RKO (cell line): ENCODE measurements around the gene MED22.

Source experiments
- DNase-seq: peaks from one replicate; pipeline ENCODE4 v3.0.0-alpha.2; 2016; ENCODE audit warnings: low spot score

The MED22 gene

DNA sequence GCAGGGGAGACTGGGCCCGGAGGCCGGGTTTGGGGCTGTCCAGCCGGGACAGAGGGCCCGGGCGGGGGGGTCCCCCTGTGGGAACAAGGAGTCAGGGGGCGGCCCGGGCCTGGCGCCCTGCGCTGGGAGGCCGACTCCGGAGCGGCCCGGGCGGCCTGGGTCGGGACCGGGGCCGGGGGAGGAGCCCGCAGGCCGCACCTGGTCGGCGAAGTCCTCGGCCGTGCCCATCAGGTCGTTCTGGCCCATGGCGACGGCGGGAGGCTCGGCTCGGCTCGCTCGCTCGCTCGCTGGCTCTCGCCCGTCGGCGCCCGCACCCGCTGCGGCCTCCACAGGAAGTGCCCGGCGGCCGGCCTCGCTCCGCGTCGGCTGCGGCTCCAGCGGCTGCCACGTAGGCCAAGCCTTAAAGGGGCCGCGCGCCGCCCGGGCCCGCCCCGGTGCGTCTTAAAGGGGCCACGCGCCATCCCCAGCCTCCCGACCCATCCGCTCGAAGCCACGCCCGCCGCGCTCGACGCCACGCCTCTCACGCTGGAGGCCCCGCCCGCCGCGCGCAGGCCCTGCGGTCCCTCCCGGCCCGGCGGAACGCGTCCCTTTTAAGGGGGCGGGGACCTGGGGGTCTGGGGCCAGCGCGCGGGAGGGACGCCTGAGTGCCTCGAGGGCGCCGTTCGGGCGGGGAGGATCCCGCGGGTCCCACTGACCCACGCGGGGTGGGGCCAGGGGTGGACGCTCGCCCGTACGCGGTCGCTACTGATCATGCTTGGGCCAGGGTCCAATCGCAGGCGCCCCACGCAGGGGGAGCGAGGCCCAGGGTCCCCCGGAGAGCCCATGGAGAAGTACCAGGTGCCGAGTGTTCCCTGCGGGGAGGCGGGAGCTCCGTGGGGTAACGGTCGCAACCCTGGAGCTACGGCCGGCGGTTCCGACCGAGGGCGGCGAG lies 28.1 kb upstream of the MED22 start, which contains the start of the genes STKLD1 and SURF4:
Gene STKLD1, plus strand, starts transcription at position 643 of the 931 bp plus-strand sequence. Its CDS starts 108 bp downstream, at position 751.
Gene SURF4, minus strand, starts transcription at position 337 of the 931 bp plus-strand sequence. Its CDS starts 91 bp downstream, at position 246.
- peak; percentile 98 for DNase-seq

DNA sequence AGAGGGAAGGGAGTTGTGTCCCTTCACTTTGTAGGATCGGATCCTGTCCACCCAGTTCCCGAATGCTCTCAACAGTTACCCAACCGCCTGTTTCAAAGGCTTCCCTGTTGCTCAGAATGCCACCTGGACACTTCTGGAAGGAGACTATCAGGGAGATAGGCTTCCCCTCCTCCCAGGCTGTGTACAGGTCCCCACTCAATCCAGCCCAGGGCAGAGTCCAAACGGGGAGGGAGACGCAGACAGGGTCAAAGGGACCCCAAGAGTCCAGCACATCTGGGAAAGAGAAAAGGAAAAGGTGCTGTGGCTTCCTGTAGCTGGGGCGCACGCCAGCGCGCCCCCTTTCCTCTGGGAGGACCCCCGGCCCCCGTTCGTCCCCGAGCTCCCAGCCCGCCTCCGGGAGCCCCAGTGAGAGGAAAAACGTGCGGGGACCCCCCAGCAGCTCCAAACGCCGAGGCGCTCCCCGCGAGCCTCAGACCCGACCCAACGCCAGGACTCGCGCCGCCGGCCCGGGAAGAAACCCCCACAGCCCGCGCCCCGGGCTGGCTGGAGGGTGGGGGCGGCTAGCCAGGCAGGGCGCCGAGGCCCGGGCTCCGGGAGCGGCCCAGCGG lies 27.3 kb upstream of the MED22 start:
- peak; percentile 82 for DNase-seq

DNA sequence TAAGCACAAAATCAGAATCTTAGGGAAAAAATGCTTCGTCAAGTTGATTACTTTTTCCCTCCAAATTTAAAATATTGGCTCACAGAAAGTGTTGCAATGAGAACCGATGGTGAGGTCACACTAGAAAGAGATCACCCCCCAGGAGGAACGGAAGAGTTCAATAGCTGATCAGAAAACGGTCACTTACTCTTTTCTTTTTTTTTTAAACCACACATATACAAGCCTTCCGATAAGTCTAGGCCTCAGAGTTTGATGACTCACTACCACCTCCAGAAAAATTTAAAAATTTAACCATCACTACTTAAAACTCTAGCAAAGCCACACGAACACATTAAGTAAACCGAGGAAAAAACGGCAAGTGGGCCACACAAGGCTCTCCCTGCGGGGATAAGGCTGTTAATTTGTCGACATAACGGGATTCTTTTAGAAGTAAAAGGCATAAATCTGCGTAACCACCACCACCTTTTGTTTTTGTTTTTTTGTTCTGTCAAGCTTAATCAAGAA lies 26.7 kb upstream of the MED22 start:
- DNase-seq = peak; percentile 81

DNA sequence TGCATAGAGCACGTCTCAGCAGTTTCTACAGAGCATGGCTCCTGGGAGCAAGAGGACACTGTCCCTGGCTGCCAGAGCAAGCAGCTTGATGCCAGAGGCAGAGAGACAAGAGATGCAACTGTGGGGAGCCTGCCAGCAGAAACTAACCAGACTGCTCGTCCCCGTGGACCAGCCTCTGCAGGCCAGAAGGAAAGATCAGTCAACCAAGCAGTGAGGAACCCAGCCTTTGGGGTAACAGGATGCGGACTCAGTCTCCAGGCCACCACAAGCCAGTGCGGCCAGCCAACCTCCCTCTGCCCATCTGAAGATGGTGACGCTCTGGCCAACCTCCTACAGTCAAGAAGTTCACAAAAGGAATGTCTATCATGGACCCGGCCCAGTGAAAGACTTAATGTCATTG lies 24.2 kb upstream of the MED22 start:
- no peak for DNase-seq

DNA sequence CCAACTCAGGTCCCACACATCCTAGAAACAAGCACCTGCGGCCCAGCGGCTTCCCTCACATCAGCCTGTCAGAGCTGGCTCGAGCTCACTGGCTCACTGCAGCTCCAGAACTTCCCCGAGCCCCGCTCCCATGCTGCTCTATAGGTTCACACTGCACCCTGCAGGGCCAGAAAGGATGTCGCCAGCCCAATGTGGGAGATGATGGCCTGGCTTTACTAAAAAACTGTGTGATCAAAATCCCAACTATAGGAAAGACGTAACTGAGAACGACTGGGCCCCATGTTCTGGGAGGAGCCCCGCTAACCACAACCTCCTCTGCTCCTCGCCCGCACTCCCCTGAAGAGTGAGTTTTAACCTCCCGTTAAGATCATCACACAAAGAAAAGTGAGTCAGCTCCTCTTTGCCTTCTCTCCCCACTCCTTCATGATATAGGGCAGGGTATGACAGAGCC lies 23.4 kb upstream of the MED22 start:
- no peak for DNase-seq

DNA sequence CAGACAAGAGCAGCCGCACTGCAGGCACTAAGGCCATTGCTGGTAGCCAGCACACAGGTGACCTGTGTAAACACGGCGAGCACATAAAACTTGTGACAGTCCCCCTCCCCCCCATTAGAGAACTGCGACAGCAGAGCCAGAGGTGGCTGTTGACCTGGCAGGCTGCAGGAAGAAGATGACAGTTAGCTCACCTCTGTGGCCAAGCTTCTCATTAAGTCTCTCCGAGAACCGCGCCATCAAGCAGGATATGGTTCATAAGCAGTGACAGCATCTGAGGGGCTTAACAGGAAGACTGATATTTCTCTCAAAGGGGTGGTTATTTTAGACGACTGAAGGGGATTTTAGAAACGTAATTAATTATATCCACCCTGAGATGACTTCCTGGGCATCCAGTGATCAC lies 22.8 kb upstream of the MED22 start:
- DNase-seq = no peak

DNA sequence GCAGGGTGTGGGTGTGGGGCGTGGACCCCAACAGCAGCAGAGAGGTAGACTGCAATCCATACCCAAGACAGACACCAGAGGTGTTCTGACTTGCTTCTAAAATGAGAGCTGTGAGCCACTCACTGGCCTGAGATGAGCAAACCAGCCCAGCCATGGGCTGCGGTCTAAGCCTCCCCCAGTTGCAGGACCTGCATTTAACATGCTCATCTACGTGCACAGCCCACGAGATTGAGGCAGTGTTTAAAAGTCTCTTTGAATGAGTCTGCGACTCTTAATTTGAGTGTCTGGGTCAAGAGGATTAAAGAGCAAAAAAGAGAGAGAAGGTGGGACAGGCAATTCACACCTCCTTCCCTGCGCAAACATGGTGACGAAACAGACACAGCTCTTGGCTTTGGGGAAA lies 22.0 kb upstream of the MED22 start:
- DNase-seq = no peak

DNA sequence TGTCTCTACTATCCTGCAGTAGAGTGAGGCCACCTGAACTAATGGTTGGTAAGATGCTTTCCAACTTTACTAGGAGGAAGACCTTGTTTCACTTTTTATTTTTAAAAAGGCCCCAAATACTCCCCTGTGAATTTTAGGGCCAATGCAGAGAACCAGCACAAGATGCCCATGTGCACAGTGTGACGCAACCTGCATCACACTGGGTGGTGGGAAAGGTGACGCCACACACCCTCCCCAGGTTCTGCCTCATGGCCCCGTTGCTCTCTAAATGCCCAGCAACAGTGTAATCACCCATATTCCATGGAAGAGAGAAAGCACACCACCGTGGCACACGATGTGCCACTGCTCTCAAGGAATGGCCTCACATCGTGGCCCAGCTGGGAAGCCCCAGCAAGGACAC lies 21.5 kb upstream of the MED22 start:
- no peak for DNase-seq

DNA sequence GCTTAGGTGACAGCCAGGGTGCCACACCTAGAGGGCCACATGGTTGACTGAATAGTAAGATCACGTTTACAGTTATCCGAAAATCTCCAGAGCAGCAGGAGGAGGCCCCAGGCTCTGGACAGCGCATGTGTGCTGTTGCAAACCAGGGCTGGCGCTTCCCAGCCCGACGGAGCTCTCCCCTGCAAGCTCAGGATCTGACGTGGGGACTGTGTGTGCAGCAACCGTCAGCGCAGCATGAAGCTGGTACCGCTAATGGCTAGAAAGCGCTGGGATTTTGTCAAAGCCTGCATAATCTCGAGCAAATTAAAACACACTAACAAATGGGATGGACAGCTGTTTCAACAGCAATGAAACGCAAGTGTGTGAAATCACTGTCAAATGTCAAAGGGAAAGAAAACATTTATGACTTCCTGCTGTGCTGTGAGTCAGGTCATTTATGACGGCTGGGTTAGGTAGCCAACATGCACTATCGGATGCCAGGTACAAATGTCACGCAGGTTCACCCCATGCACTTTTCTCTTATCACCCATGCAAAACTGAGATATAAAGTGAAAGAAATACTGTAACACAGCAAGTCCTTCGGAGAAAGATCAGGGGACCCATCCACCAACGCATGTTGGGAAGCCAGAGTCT lies 20.4 kb upstream of the MED22 start:
- no peak for DNase-seq

DNA sequence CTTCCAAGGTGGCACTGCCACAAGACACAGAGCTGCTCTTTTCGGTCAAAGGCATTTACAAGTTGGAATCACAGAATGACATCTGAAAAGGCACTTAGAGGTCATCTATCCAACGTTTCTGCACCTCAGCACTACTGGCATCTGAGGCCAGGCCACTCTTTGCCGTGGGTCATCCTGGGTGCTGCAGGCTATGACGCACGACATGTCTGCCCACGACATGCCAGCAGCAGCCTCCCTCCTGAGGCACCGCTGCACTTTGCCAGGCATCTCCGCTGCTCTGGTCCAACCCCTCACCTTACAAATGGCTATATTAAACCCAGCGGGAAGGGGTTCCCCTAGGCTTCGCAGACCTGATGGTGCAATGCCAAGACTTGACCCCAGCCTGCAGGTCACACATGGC lies 19.8 kb upstream of the MED22 start:
- no peak for DNase-seq

DNA sequence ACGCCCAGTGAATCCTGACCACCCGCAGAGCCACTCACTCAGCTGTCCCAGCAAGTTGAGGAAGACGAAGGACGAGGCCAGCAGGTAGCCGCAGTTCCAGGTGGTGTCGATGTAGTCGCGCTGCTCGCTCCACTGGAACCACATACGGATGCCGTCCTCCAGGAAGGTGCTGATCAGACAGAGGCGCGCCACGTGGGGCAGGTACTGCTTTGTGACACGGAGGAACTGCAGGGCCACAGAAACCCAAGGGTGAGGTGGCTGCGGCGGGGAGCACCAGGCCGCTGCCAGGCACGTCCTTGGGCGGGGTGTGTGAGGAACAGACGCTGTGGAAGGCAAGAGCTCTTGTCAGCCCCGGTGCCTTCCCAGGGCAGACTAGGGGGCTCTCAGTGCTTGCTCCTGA lies 19.3 kb upstream of the MED22 start:
- no peak for DNase-seq

DNA sequence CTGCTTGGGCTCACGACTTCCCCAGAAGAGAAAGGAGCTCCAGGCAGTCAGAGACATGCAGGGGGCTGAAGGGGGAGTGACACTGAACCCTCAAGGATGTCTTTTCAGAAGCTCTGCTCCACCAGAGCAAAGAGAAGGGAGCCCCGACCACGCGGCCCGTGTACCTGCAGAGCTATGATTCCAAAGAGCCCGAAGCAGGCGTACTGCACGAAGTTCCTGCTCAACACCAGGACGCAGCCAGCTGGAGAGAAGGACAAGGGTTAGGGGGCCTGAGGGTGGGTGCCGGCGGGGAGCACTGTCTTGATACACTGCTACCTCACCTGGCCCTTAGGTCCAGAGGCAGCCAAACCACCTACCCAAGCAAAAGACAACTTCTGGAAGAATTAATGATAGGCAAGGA lies 18.5 kb upstream of the MED22 start:
- DNase-seq = no peak

DNA sequence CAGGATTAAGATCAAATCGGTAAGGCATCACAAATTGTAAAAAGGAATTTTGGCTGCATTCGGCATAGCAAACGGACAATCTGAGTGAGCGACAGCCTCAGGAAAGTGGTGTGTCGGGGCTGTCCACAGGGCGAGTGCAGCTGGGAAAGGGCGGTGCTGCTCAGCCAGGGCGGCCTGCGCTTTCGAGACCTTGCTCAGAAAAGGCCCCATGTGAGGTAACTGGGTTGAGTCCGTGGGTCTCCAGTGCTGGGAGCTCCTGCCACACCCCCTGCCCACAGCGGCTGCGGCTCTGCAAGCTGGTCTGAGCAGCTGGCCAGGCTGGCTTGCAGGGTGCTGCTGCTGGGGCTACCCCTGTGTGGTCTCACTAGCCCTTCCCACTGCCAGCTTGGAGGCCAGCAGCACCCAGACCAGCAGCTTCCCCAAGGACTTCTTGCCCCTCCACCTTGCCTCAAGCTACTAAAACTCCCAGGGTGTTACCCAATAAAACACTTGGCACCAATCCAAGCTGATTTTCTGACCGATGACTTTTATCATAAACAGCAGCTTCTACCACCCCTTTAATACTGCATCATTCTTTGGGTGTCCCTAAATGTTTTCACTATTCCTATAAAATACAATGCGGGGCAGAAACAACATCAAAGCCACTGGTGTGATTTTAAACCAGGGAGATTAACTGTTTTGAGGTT lies 14.6 kb upstream of the MED22 start:
- no peak for DNase-seq

DNA sequence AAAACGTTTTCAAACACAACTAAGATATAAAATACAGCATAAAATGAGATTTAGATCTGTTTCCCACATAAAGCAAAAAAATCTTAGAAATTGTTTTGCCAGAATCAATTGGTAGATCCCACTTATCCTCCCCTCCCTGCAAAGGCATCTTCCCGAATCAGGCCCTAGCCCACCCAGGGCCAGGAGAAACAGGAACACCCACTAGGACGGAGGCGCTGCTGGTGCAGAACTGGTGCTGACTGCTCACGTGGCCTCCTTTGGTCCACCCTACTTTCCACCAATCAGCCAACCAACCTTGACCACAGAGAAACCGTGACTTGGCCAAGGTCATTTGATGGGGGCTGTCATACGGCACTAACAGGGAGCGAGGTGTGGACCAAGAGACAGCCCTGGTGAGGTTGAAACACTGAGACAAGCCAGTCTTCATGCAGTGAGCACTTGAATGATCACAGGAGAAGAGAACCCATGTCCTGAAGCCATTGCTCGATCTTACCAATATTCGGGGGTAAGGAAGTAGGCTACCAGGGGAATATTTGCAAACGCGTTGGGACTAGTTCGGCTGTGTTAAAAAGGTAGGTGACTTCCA lies 13.7 kb upstream of the MED22 start:
- no peak for DNase-seq

DNA sequence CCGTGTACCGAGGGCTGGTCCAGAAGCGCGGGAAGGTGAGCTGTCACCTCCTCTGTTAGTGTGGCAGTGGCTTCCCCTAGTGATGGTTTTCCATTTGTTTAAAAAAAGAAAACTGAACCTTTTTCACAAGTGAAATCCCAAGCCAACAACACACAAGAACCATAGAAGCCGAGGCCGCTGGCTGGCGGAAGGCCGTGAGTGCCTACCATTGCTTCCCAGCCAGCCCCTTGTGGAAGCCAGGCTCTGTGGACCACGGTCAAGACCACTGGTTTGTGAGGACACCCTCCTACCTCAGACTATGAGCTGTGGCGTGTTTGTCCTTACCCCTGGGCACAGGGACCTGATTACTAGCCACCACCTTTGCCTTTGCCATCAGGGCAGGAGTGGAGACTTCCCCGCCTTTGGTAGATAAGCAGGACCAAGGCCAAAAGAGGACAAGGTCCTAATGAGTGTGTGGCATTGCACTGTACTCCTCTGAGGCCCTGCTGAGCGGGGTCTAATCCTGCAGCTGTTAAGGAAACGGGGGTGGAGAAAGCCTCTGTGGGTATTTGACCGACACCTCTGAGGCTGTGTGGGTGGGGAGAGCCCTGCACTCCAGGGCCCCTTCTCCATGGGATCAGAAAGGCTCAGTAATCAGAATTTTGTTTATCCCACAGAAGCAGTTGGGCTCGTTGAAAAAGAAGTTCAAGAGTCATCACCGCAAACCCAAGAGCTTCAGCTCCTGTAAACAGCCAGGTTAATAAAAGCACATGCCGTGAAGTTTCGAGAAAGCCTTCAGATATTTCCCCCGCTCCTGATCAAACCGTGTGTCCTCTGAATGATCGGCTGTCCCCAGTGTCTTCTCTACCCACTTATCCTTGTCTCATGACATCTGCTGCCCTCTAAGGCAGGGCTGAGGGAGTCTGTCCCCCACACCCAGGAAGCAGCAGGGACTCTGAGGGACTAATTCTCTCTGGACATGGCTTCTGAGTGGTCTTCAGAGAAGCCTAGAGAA lies 12.8 kb upstream of the MED22 start:
- no peak for DNase-seq

DNA sequence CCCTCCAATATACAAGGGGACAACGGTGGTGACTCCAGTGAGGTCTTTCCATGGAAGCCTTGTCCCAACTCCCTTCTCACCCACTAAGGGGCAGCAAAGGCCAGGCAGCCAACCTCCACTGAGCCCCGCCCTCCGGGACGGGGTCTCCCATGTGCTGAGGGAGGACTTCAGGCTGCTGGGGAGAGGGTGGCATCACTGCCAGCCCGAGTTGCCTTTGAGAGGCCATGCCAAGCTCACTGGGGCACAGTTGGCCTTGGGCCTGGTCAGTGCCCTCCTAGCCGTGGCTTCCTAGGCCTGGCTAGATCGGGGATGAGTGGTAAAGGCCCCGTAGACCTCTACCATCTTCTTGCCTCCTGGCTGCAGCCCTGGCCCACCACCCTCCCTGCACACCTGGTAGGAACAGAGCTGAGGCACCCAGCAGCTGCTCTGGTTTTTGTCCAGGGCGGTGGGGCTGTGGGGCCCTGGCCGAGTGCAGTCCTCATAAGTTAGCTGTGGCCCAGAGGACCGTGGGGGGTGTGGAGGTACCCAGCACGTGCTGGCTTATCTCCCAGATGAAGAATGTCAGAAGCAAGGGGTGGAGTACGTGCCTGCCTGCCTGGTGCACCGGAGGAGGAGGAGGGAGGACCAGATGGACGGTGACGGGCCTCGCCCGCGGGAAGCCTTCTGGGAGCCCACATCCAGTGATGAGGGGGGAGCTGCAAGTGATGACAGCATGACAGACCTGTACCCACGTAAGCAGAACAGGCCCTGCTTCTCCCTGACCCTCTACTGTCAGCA lies 11.7 kb upstream of the MED22 start:
- DNase-seq = no peak

DNA sequence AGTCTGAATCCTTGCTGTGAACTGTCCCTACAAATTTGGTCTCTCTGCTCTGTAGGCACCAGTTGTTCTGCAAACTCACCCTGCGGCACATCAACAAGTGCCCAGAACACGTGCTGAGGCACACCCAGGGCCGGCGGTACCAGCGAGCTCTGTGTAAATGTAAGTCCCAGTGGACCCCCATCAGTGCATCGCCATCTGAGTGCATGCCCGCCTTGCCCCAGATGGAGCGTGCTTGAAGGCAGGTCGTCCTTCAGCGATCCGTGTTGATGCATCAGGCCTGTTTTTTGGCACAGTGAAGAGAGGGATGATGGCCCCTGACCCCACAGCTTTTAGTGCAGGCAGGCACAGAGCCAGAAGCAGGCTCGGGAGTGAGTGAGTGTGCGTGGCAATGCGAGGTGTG lies 9.7 kb upstream of the MED22 start:
- no peak for DNase-seq

DNA sequence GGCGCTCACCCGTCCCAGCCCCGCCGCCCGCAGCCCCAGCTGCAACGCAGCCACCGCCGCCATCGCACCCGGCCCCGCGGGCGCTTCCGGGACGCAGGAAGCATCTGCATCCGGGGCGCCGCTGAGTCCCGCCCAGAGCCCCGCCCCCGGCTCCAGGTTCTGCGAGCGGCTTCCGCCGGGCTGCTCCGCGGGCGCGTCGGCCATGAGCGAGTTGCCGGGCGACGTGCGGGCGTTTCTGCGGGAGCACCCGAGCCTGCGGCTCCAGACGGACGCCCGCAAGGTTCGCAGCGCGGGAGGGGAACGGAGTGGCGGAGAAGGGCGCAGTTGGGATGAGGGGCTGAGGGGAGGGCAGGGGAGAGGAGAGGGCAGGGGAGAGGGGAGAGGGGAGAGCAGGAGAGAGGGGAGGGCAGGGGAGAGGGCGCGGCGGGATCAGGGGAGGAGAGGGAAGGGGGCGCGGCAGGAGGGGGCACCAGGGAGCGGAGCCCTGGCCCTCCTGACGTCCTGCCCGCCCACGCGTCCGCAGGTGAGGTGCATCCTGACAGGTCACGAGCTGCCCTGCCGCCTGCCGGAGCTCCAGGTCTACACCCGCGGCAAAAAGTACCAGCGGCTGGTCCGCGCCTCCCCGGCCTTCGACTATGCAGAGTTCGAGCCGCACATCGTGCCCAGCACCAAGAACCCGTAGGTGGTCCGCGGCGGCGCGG lies 8.6 kb upstream of the MED22 start, which contains the start of the genes SURF1 and SURF2:
Gene SURF1, minus strand, starts transcription at position 97 of the 701 bp plus-strand sequence. Its CDS starts 34 bp downstream, at position 63.
Gene SURF2, plus strand, starts transcription at position 160 of the 701 bp plus-strand sequence. Its CDS starts 43 bp downstream, at position 203.
- DNase-seq = peak; percentile 92
